Chondrocyte (in vitro differentiated cells): ENCODE results near the gene BBLN. TPM values are rescaled to one million over a fixed set of nuclear protein-coding genes. Genes with fewer than 3 reads are reported as not detected.

Experiments used
- DNase-seq: peaks from one replicate; pipeline ENCODE4 v3.0.0; 2021; ENCODE audit warnings: mixed read lengths, low spot score
- H3K27ac Mint-ChIP-seq: one replicate; pipeline ENCODE4 v1.8.0; 2021; ENCODE audit warnings: mild to moderate bottlenecking, moderate library complexity, mixed read lengths; ENCODE audit not compliant: unreplicated experiment
- H3K27me3 Mint-ChIP-seq: 2 replicates; pipeline ENCODE4 v1.8.0; 2021; ENCODE audit warnings: low read depth, mixed read lengths
- H3K36me3 Mint-ChIP-seq: 2 replicates; pipeline ENCODE4 v1.8.0; 2021; ENCODE audit warnings: low read depth, mixed read lengths
- H3K4me1 Mint-ChIP-seq: 2 replicates; pipeline ENCODE4 v1.8.0; 2021; ENCODE audit warnings: low read depth, mild to moderate bottlenecking, mixed read lengths
- H3K4me3 Mint-ChIP-seq: one replicate; pipeline ENCODE4 v1.8.0; 2021; ENCODE audit warnings: mild to moderate bottlenecking, moderate library complexity, mixed read lengths; ENCODE audit not compliant: unreplicated experiment
- H3K9me3 Mint-ChIP-seq: 2 replicates; pipeline ENCODE4 v1.8.0; 2021; ENCODE audit warnings: low read depth, mixed read lengths
- CTCF ChIP-seq: fragments of 200-600 bp; sonication (generic); IDR thresholded peaks from 2 replicates; pipeline ENCODE4 v1.5.0; 2021; ENCODE audit warnings: antibody characterized with exemption, mild to moderate bottlenecking, moderate library complexity
- total RNA-seq: library from RNA; stranded (reverse); gene quantifications from 3 replicates; pipeline ENCODE4 v1.2.1, GENCODE V29; 2021

The BBLN gene
- total RNA-seq, 1 donor from 2014 or later = 78.8 TPM

- Mint-ChIP-seq H3K36me3 (peaks cover 33% of the 10 kb centered on the region), H3K9me3 (no peaks in the 10 kb centered on the region)
Observed at GRCh38 chr9:128182893-128183588, 23.0 kb downstream of the BBLN start.

DNA sequence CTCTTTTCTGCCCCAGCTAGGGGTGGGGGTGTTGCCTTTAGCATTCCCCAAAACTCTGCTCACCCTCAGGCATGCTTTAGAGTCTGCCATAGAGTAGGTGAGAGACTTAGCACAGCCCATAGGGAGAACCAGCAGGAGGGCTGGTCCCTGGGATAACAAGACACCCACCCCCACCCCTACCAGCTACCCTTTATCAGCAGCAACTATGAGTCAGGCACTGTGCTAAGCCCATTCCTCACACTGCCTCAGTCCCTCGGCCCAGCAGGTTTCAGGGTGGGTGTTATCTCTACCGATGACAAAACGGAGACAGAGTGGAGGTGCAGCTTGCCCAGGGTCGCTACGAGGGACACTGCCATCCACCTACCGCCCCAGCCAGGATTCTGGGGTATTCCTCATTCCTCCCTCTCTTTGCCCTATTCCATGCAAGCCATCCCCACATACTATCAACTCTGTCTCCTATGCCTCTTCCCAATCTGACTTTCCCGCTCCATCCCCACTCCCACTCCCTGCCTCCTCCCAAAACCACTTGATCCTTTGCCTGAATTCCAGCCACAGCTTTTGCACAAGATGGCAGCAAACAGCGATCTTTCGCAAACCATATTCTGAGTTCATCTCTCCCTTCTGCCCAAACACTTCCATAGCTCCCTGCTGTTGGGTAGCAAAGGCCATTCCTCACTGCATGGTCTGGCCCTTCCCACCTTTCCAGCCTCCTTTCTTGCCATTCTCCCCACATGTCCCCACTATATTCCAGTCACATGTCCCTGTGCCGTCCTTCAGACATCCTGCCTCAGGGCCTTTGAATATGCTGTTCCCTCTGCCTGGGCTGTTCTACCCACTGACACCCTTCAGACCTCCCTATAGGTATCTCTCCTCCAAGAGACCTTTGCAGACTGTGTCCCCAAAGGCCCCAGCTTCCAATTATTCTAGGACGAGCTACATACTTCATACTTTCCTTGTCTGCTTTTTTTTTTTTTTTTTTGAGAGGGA lies 26.2 kb downstream of the BBLN start:
- Mint-ChIP-seq H3K27me3 (no peaks in the 10 kb centered on the region), H3K27ac (no peak overlapping the region), H3K36me3 (peaks cover 25% of the 10 kb centered on the region), H3K4me3 (no peak overlapping the region), H3K9me3 (no peaks in the 10 kb centered on the region), H3K4me1 (peaks cover 24% of the 10 kb centered on the region)
- TF ChIP-seq CTCF = no peak
- no peak for DNase-seq

More at GRCh38 chr9:128182893-128183588, 23.0 kb downstream of the BBLN start:
- Mint-ChIP-seq H3K4me1 (peaks cover 3% of the 10 kb centered on the region), H3K4me3 (no peak overlapping the region), H3K27ac (no peak overlapping the region), H3K27me3 (no peaks in the 10 kb centered on the region)
- DNase-seq = no peak
- TF ChIP-seq CTCF = no peak

- Mint-ChIP-seq H3K27ac (no peak overlapping the region), H3K4me3 (no peak overlapping the region), H3K9me3 (no peaks in the 10 kb centered on the region), H3K36me3 (peaks cover 22% of the 10 kb centered on the region), H3K4me1 (peaks cover 29% of the 10 kb centered on the region), H3K27me3 (no peaks in the 10 kb centered on the region)
- TF ChIP-seq CTCF = no peak
- no peak for DNase-seq
Observed at GRCh38 chr9:128187361-128187760, 27.3 kb downstream of the BBLN start.

- no peak overlapping the region for H3K27ac Mint-ChIP-seq
- peaks cover 19% of the 10 kb centered on the region for H3K36me3 Mint-ChIP-seq
Observed at GRCh38 chr9:128188209-128188608, 28.1 kb downstream of the BBLN start.

More at GRCh38 chr9:128188209-128188608, 28.1 kb downstream of the BBLN start:
- no peak for TF ChIP-seq CTCF
- H3K4me3 Mint-ChIP-seq = no peak overlapping the region
- no peaks in the 10 kb centered on the region for H3K27me3 Mint-ChIP-seq
- peaks cover 29% of the 10 kb centered on the region for H3K4me1 Mint-ChIP-seq
- no peaks in the 10 kb centered on the region for H3K9me3 Mint-ChIP-seq
- DNase-seq = no peak
